Heart right ventricle (tissue), 16 donors: ENCODE measurements around the gene MAFG. TPM values are rescaled to one million over a fixed set of nuclear protein-coding genes. Genes with fewer than 3 reads are reported as not detected.
A peak's percentile ranks its signal among the peaks of the same experiment; 100 is the strongest.

Experiments
- ATAC-seq, 8 donors: fragments of 200-7000 bp; cut with Tn5 transposase; one replicate each; pipeline ENCODE4 v1.9.1; 2020; ENCODE audit warnings: mild to moderate bottlenecking in 8 of 8, moderate library complexity in 8 of 8, moderate number of reproducible peaks in 1 of 8
- DNase-seq, 2 donors: peaks; one replicate each; pipeline ENCODE4 v3.0.0-alpha.2; 2020
- H3K27ac ChIP-seq, 10 donors: fragments of 200-600 bp; sonication (generic) in 2 of 10; one replicate each; pipeline versions ENCODE4 v1.5.0 to v1.8.0; 2020 to 2022; ENCODE audit warnings: mild to moderate bottlenecking in 3 of 10
- H3K27me3 ChIP-seq, 7 donors: fragments of 200-600 bp; one replicate each; pipeline ENCODE4 v1.8.0; 2021 to 2022; ENCODE audit warnings: mild to moderate bottlenecking in 2 of 7
- H3K36me3 ChIP-seq, 9 donors: fragments of 200-600 bp; sonication (generic) in 1 of 9; one replicate each; pipeline versions ENCODE4 v1.5.0 to v1.8.0; 2020 to 2022; ENCODE audit warnings: mild to moderate bottlenecking in 2 of 9
- H3K4me1 ChIP-seq, 9 donors: fragments of 200-600 bp; sonication (generic) in 1 of 9; one replicate each; pipeline versions ENCODE4 v1.5.0 to v1.8.0; 2020 to 2022; ENCODE audit warnings: mild to moderate bottlenecking in 4 of 9
- H3K4me3 ChIP-seq, 10 donors: fragments of 200-600 bp; sonication (generic) in 2 of 10; one replicate each; pipeline versions ENCODE4 v1.5.0 to v1.8.0; 2020 to 2022; ENCODE audit warnings: mild to moderate bottlenecking in 7 of 10, moderate library complexity in 2 of 10
- H3K9me3 ChIP-seq, 11 donors: fragments of 200-600 bp in 10 of 11; sonication (generic) in 2 of 11; one replicate each; pipeline versions ENCODE4 v1.5.0 to v1.8.0; 2013 to 2022; ENCODE audit warnings: mild to moderate bottlenecking in 2 of 11, control low read depth in 1 of 11, moderate library complexity in 1 of 11
- WGBS, 2 donors: extraction: QIAGEN DNeasy Blood & Tissue Kit; methylation state at CpG; one replicate each; pipeline ENCODE4 v1.1.7; 2013; ENCODE audit warnings: inconsistent platforms in 1 of 2; 5-methylcytosine and 5-hydroxymethylcytosine counted together
- intact Hi-C, 10 donors: fragments of 100-400 bp; cut with DNase I; formaldehyde crosslinking; loops; one replicate each; pipeline versions ENCODE4 v1.11.1 to v1.14.2; 2022
- polyA plus RNA-seq, 2 donors: library from polyadenylated mRNA; stranded (reverse); fragments of 200-250 nt; gene quantifications; one replicate each; pipeline ENCODE4 v1.2.3, GENCODE V29; 2013
- total RNA-seq, 10 donors: library from RNA; stranded (reverse); fragmentation: NEBNext Ultra II Directional in 3 of 10; extraction: Animal tissue kit (Norgen Biotek cat#: 25700) in 3 of 10; gene quantifications; one replicate each; pipeline versions ENCODE4 v1.2.1 to v1.2.4, GENCODE V29; 2021 to 2023
- TF ChIP-seq, protein P1 (sequence below), 9 donors: fragments of 200-600 bp; sonication (generic) in 2 of 9; IDR thresholded peaks; one replicate each; pipeline versions ENCODE4 v1.5.0 to v1.8.0; 2021 to 2022; ENCODE audit warnings: antibody characterized with exemption in 9 of 9, mild to moderate bottlenecking in 5 of 9, moderate library complexity in 1 of 9
- donor health status: Arrhythmogenic right ventricular cardiomyopathy.
- donor health status: ischemic (EF 13 %, LVEDD 7.1; RV severe dilation, severe dysfunction).
- donor health status: healthy with polysubstance abuse.
- donor health status: DM: no; HTN: yes; CAD: no.
- donor health status: DM: no; HTN: no; CAD: no.
- donor health status: ischemic (EF 25% LVEDD 6.9; RV normal size, moderate dysfunction).
- donor health status: ischemic (EF 25% LVEDD 5.7; RV mildly dilated, moderate dysfunction).
- donor health status: healthy.
- donor health status: DM: yes; HTN: yes; CAD: no.
- donor health status: Ischemic cardiomyopathy.
- donor health status: ischemic (EF 35%, LVEDD 5.7; RV mildly dilated, moderate dysfunction).
- donor health status: nonischemic (EF 11% LVEDD 7.7; RV severe dilation, severe dysfunction).
- donor health status: DM: yes; HTN: yes; CAD: no.
- donor health status: PGD.
- donor health status: ischemic (EF 29% LVEDD 5.4; RV normal size, mild dysfunction).
- donor health status: nonischemic (EF 23%, LVEDD 6.1; RV moderate dilation, normal function).

Gene MAFG
- total and polyA plus RNA-seq, 12 donors: 10.5 to 30.9 (median 15.7) TPM

DNA sequence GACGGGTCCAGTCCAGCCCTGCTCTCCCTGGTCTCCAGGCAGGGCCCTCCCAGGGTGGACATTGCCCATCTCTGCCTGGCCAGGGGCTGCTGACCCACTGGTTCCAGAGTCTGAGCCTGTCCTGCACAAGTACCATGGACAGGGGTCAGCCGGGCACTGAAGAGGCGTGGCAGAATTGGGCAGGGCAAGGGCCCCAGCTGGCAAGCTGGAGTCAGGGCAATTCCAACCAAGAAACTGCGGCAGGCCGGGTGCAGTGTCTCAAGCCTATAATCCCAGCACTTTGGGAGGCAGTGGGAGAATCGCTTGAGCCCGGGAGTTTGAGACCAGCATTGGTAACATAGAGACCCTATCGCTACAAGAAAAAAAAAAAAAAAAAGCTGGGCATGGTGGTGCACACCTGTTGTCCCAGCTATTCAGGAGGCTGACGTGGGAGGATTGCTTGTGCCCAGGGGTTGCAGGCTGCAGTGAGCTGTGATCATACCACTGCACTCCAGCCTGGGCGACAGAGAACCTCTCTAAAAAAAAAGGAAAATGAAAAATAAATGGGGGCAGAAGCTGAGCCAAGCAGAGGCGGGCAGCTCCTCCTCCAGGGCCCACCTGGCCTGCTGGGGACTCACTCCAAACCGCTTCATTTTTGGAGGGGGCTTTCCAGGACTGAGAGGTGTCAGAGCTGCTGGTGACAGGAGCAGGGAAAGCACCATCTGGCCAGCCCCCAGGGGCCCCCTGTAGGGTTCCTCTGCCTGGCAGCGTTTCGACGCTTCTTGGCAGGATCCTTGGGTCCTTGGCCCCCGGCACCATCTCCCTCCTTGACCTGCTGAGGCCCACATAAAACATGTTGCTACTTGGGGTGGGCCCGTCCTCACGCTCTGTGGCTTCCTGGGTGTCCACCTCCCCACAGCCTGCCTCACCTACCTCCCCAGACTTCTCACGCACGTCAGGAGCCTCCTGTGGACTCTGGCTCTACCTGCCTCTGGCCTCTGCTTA is 2.9 kb upstream of the MAFG start:
- 60 to 65% methylated on average over 20 of the region's 20 CpGs for WGBS, 2 donors
- no peak overlapping the region for H3K27ac ChIP-seq
- intact Hi-C loops: no loop called here
- H3K4me3 ChIP-seq: no peak overlapping the region
- ATAC-seq (no peak), DNase-seq (no peak)
- H3K36me3 ChIP-seq: no peaks in the 10 kb centered on the region
- no peaks in the 10 kb centered on the region for H3K9me3 ChIP-seq
- H3K27me3 ChIP-seq: peaks cover 0 to 37% (median 4%) of the 10 kb centered on the region in 7 donors
- TF ChIP-seq, protein P1, sequence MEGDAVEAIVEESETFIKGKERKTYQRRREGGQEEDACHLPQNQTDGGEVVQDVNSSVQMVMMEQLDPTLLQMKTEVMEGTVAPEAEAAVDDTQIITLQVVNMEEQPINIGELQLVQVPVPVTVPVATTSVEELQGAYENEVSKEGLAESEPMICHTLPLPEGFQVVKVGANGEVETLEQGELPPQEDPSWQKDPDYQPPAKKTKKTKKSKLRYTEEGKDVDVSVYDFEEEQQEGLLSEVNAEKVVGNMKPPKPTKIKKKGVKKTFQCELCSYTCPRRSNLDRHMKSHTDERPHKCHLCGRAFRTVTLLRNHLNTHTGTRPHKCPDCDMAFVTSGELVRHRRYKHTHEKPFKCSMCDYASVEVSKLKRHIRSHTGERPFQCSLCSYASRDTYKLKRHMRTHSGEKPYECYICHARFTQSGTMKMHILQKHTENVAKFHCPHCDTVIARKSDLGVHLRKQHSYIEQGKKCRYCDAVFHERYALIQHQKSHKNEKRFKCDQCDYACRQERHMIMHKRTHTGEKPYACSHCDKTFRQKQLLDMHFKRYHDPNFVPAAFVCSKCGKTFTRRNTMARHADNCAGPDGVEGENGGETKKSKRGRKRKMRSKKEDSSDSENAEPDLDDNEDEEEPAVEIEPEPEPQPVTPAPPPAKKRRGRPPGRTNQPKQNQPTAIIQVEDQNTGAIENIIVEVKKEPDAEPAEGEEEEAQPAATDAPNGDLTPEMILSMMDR (IDR thresholded peaks at IDR 0.05): no peak
- H3K4me1 ChIP-seq: peaks cover 7 to 24% (median 22%) of the 10 kb centered on the region in 9 donors

DNA sequence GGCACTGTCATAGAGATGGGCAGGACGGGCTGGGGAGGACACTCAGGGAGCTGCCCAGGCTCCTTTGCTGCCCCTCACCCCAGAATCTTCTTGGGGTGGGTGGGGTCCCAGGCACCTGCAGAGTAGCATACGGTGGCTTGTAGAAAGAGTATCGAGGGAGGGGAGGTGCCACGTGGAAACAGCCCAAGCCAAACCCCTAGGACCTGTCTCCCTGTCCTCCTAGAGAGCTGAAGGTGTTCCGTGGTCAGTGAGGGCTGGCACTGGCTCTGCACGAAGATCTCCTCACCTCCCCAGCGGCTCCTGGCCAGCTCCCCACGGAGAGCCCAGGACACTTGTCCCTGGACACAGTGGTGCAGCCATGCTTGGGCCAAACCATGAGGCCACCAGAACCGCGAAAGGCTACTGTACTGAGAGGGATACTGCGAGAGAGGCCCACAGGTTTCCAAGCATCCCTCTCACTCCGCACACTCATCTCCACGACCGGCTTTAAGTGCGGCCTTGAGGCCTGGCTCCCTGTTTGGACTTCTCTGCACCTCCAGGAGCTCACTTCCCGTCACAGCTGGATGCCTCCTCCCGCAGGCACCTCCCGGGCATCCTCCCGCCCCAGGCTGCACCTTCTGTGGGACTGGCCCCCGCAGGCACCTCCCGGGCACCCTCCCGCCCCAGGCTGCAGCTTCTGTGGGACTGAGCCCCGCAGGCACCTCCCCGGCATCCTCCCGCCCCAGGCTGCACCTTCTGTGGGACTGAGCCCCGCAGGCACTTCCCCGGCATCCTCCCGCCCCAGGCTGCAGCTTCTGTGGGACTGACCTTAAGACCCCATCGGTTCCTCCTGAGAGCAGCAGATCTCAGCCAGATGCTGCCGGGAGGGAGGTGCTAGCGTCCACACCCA is 2.0 kb upstream of the MAFG start:
- TF ChIP-seq, protein P1 (IDR thresholded peaks at IDR 0.05): no peak
- no peak for ATAC-seq
- 91 to 93% methylated on average over 31 of the region's 31 CpGs for WGBS, 2 donors
- DNase-seq: no peak
- no peaks in the 10 kb centered on the region for H3K36me3 ChIP-seq
- H3K4me3 ChIP-seq: no peak overlapping the region
- H3K4me1 ChIP-seq: peaks cover 16 to 33% (median 31%) of the 10 kb centered on the region in 9 donors
- H3K9me3 ChIP-seq: no peaks in the 10 kb centered on the region
- peaks cover 0 to 37% (median 4%) of the 10 kb centered on the region in 7 donors for H3K27me3 ChIP-seq
- no peak overlapping the region for H3K27ac ChIP-seq
- intact Hi-C loops: no loop called here

DNA sequence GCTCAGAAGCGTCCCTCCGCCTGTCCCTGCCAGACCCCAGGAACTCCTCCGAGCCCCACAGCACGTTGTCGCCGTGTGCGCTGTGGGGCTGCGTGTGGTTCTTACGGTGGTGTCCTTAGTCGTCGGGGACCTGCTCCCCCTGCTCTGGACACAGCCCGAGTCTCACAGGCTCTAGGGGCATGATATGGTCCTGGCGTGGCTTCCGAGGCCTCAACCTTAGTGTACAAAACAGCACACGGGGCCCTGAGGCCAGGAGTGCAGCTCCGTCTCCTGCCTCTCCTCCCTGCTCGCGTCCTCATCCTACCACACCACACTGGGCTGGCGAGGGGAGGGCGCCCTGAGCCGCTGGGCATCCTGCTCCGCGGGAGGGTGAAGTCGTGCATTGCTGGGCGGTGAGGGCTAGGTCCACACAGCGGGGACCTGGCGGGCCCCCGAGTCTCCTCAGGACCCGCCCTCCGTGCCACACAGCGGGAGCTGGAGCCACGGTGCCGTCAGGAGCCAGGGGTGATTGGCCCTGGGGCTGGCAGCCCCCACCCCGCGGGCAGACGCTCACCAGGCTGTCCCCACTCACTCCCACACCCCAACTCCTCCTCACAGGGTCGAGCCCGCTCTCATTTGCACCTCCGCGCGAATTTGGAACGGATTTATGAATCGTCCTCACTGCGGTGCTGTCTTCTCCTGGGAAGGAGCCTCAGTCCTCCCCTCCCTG is 1.2 kb upstream of the MAFG start:
- TF ChIP-seq, protein P1 (IDR thresholded peaks at IDR 0.05): no peak
- DNase-seq: no peak
- no peaks in the 10 kb centered on the region for H3K9me3 ChIP-seq
- no peaks in the 10 kb centered on the region for H3K36me3 ChIP-seq
- H3K27ac ChIP-seq: no peak overlapping the region
- WGBS, 2 donors: 39 to 40% methylated on average over 44 of the region's 44 CpGs
- intact Hi-C loops: no loop called here
- peak overlapping the region in 9 of 10 donors; percentile 46 to 97 (median 92) for H3K4me3 ChIP-seq
- peaks cover 24 to 41% (median 39%) of the 10 kb centered on the region in 9 donors for H3K4me1 ChIP-seq
- peaks cover 0 to 37% (median 4%) of the 10 kb centered on the region in 7 donors for H3K27me3 ChIP-seq
- peak in 1 of 8 donors; percentile 4 for ATAC-seq
